ENCODE data around the gene TPM1. TPM values are rescaled to one million over a fixed set of nuclear protein-coding genes. Genes with fewer than 3 reads are reported as not detected.
A peak's percentile ranks its signal among the peaks of the same experiment; 100 is the strongest.

TPM1 gene
- total RNA-seq, 2 donors from 2014 or later, result 564 to 629 TPM

DNA sequence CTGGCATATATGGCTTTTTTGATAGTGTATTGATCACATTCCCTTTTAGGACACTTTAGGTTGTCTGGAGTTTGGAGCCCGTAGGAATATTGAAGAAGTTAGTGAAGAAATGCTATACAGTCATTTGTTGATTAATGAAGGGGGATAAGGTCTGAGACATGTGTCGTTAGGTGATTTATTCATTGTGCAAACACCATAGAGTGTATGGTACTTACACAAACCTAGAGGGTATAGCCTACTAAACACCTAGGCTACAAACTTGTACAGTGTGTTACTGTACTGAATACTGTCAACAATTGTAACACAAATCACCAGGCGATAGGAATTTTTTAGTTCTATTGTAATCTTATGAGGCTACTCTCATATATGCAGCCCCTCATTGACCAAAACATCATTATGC is 3.3 kb downstream of the TPM1 start:
- Histone ChIP-seq H3K4me3 (peak overlapping the region; percentile 51 to 58), H3K27me3 (replicated peaks; ENCODE audit: insufficient read depth) (no peaks in the 10 kb centered on the region), H3K27ac (peak overlapping the region; percentile 91 to 95), H3K4me1 (replicated peaks) (peaks cover 11% of the 10 kb centered on the region), H3K9me3 (no peaks in the 10 kb centered on the region), H3K36me3 (no peaks in the 10 kb centered on the region)
- TF ChIP-seq POLR2AphosphoS5 (IDR thresholded peaks at IDR 0.05) (no peak), POLR2A (IDR thresholded peaks at IDR 0.05) (no peak)
- TF ChIP-seq, protein P1, sequence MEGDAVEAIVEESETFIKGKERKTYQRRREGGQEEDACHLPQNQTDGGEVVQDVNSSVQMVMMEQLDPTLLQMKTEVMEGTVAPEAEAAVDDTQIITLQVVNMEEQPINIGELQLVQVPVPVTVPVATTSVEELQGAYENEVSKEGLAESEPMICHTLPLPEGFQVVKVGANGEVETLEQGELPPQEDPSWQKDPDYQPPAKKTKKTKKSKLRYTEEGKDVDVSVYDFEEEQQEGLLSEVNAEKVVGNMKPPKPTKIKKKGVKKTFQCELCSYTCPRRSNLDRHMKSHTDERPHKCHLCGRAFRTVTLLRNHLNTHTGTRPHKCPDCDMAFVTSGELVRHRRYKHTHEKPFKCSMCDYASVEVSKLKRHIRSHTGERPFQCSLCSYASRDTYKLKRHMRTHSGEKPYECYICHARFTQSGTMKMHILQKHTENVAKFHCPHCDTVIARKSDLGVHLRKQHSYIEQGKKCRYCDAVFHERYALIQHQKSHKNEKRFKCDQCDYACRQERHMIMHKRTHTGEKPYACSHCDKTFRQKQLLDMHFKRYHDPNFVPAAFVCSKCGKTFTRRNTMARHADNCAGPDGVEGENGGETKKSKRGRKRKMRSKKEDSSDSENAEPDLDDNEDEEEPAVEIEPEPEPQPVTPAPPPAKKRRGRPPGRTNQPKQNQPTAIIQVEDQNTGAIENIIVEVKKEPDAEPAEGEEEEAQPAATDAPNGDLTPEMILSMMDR (IDR thresholded peaks at IDR 0.05), result no peak
- intact Hi-C loops (cut with DNase I), result no loop called here
- no peak for DNase-seq (ENCODE audit: low spot score)
- WGBS, result 75% methylated on average over 3 of the region's 3 CpGs

DNA sequence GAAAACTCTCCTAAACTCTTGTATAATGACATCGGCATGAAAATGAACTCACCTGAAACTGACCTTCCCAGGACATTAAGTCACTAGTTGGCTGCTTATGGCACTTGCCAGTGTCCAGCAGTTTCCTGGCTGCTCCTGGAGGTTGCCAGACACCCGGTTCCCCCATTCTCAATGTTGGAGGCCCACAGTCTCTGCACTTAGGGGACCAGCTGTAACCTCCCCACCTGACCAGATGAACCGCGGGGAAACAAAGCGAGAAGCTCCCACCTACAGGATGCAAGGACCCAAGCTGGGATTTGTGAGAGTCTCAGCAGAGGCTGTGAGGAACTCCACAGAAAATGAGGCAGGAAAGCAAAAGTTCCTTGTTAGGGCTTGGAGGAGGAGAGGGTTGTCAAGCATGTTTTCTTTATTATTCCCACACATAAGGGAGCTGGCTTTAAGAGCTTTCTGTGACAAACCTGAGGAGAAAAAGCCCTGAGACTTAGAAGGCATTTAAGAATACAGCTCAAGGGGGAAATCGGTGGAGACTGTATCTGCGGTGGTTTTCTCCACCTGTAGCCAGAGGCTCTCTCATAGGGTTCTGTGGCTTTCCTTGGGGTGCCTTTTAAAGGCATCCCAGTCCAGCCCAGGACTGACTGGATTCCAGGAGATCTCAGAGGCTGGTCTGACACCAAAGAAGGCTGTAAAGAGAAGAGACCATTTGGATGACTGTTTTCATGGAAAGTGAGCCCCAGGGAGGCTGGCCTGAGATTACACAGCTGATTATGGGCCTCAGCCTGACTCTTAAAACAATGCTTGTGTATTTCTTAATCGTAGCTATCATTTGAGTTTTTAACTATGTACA is 4.6 kb downstream of the TPM1 start:
- intact Hi-C loops (cut with DNase I), result no loop called here
- TF ChIP-seq POLR2A (IDR thresholded peaks at IDR 0.05) (peak; percentile 15), POLR2AphosphoS5 (IDR thresholded peaks at IDR 0.05) (peak; percentile 31)
- TF ChIP-seq, protein P1 (IDR thresholded peaks at IDR 0.05), result no peak
- no peak for DNase-seq (ENCODE audit: low spot score)
- Histone ChIP-seq H3K27ac (peak overlapping the region; percentile 91 to 95), H3K4me1 (replicated peaks) (peaks cover 24% of the 10 kb centered on the region), H3K4me3 (peak overlapping the region in 1 of 2 donors; percentile 86), H3K27me3 (replicated peaks; ENCODE audit: insufficient read depth) (no peaks in the 10 kb centered on the region), H3K36me3 (no peaks in the 10 kb centered on the region), H3K9me3 (no peaks in the 10 kb centered on the region)
- 73% methylated on average over 8 of the region's 8 CpGs for WGBS

DNA sequence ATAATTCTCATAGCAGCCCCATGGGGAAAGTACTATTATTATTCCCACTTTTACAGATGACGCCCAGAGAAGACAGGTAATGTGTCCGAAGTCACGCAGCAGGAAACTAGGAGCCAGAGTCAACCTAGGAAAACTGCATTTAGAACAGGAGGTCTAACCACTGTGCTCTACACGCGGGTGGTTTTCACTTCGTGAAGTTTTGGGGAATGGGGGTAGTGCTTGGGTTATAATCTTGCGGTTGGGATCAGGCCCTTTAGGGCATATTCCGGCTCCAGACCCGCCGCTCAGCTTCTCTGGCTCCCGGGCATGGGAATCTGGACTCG is 5.2 kb downstream of the TPM1 start:
- peak overlapping the region; percentile 63 to 86 for H3K4me3 ChIP-seq
- peak overlapping the region; percentile 91 to 95 for H3K27ac ChIP-seq
- intact Hi-C loops (cut with DNase I), result loop anchor here (2.0 kb wide), 1 partner anchor 45 kb away; no protein-coding TSS in a partner anchor
- H3K4me1 ChIP-seq (replicated peaks), result peaks cover 30% of the 10 kb centered on the region
- no peaks in the 10 kb centered on the region for H3K36me3 ChIP-seq
- TF ChIP-seq, protein P1 (IDR thresholded peaks at IDR 0.05), result no peak
- TF ChIP-seq POLR2AphosphoS5 (IDR thresholded peaks at IDR 0.05) (no peak), POLR2A (IDR thresholded peaks at IDR 0.05) (no peak)
- no peaks in the 10 kb centered on the region for H3K9me3 ChIP-seq
- H3K27me3 ChIP-seq (replicated peaks; ENCODE audit: insufficient read depth), result no peaks in the 10 kb centered on the region
- WGBS, result 21% methylated on average over 12 of the region's 12 CpGs
- no peak for DNase-seq (ENCODE audit: low spot score)

DNA sequence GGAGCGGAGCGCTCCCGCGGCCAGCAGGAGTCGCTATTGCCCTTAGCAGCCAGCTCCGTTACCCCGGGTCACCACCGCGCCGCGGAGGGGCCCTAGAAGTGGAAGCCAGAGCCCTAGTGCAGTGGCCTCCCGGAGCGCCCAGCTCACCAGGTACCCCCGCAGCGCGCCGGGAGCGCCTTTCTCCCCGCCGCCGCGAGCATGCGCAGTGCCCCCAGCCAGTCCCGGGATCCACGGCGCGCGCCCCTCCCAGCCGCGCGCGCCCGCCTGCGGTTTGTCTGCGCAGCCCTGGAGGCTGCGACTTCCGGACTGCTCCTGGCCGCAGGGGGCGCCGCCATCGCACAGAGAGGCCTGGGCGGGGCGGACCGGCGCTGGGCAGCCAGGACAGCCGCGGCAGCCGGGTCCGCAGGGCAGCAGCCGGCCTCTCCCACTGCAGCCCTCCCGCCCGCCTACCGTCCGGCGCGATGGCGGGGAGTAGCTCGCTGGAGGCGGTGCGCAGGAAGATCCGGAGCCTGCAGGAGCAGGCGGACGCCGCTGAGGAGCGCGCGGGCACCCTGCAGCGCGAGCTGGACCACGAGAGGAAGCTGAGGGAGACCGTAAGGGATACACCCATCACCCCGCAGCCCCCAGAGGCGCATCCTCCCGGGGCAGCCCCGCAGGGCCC is 5.7 kb downstream of the TPM1 start:
- Histone ChIP-seq H3K4me1 (replicated peaks) (peaks cover 33% of the 10 kb centered on the region), H3K9me3 (no peaks in the 10 kb centered on the region), H3K36me3 (no peaks in the 10 kb centered on the region), H3K27ac (peak overlapping the region; percentile 91 to 95), H3K4me3 (peak overlapping the region; percentile 63 to 86), H3K27me3 (replicated peaks; ENCODE audit: insufficient read depth) (no peaks in the 10 kb centered on the region)
- 2% methylated on average over 15 of the region's 75 CpGs for WGBS
- DNase-seq (ENCODE audit: low spot score), result peak; percentile 89
- intact Hi-C loops (cut with DNase I), result loop anchor here (2.0 kb wide), 1 partner anchor 45 kb away; no protein-coding TSS in a partner anchor
- TF ChIP-seq POLR2A (IDR thresholded peaks at IDR 0.05) (peak; percentile 63), POLR2AphosphoS5 (IDR thresholded peaks at IDR 0.05) (peak; percentile 53)
- TF ChIP-seq, protein P1 (IDR thresholded peaks at IDR 0.05), result peak; percentile 96 to 97 (median 96)

Measured in prostate gland (tissue), 2 donors.